Measurements from ENCODE around the gene C22orf31.
A peak's percentile ranks its signal among the peaks of the same experiment; 100 is the strongest.
"Not testable (repeated sequence)": the region's sequence is repeated elsewhere in the genome, so short reads cannot be mapped to it uniquely, and the experiment has no call there.

C22orf31 gene

DNA sequence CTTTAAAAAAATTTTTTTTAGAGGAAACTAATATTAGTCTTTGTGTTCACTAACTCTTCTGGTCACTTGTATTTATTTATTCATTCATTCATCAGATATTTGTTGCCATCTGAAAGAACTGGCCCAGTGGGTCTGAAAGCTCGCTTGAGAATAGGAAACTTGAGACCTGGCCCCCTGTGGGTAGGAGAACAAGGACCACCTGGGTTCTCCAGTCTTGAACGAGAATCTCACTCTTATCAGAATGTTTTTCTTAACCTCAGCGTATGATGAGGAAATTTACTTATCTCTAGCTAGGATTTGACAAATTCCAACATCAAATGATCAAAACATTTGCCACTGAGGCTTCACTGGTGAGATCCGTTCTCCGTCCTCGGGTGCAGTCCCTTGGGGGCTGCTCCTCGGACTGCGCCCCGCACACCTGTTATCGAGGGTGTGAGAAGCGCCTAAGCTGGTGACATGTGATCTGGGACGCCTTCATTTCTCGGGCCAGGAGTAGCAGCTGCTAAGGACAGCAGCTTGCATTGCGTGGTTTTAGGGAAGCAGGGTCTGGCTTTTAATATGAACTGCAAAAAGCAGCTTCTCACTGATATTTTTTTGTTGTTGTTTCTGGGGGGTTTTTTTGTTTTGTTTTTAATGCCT lies 6.3 kb downstream of the C22orf31 start:
- no peak for DNase-seq (ENCODE audit: low spot score)

DNA sequence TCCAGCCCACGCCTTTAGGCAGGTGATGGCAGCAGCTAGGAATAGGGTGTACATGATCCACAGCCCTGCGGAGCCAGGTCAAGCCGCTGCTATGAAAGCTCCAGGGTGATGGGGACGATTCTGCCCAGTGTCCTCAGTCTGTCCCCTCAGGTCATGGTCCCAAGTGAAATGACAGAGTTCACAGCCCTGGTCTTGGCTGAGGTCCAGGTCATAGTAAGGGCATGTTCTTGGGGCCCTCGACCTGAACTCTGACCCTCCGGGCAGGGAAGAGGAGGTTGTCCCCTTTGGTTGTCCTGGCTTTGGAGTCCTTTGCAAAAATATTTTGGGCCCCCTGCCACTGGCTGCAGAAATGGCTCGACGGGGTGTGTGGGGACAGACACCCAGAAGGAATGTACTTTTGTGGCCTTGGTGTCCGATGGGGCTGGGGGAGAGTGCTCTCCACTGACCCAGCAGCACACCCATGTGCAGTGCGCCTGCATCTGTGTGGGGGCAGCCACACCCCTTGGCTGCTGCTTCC lies 7.3 kb downstream of the C22orf31 start:
- no peak for DNase-seq (ENCODE audit: low spot score)

DNA sequence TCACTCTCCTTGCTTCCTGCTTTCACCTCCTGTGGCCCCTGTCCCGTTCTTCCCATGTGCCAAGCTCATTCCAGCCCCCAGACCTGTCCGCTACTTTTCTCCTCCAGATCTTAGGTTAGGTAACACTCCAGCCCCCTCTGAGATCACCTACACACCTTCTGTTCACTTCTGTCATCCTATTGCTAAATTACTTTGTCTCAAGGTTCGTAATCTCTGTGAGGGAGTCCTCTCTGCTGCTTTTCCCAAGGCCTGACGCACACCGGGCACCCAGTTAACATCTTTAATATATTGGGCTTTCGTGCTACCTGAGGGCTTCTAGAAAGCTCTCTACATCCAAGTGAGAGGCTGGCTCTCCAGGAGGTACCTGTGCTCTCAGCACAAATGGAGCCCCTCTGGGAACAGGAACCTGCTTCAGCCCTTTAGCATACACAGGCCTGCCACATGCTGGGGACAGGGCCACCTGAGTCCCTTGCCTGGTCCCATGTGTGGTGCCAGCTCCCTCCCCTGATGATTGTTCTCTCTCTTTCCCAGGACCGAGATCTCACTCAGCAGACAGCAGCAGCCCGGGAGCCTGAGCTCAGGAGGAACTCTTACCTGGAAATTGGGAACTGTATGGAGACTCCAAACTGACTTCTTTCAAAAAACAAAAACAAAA lies 8.5 kb downstream of the C22orf31 start:
- no peak for DNase-seq (ENCODE audit: low spot score)

DNA sequence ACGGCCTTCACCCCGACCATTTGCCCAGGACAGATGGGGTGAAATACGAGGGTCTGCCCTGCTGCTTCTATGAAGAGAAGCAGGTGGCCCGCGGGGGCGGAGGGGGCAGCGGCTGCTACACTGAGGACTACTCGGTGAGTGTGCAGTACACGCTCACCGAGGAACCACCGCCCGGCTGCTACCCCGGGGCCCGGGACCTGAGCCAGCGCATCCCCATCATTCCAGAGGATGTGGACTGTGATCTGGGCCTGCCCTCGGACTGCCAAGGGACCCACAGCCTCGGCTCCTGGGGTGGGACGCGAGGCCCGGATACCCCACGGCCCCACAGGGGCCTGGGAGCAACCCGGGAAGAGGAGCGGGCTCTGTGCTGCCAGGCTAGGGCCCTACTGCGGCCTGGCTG lies 11.2 kb downstream of the C22orf31 start:
- DNase-seq (ENCODE audit: low spot score), result no peak

DNA sequence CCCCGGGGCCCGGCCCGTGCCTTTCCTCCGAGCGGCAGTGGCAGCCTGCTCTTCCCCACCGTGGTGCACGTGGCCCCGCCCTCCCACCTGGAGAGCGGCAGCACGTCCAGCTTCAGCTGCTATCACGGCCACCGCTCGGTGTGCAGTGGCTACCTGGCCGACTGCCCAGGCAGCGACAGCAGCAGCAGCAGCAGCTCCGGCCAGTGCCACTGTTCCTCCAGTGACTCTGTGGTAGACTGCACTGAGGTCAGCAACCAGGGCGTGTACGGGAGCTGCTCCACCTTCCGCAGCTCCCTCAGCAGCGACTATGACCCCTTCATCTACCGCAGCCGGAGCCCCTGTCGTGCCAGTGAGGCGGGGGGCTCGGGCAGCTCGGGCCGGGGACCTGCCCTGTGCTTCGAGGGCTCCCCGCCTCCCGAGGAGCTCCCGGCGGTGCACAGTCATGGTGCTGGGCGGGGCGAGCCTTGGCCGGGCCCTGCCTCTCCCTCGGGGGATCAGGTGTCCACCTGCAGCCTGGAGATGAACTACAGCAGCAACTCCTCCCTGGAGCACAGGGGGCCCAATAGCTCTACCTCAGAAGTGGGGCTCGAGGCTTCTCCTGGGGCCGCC lies 11.9 kb downstream of the C22orf31 start:
- DNase-seq (ENCODE audit: low spot score), result no peak

DNA sequence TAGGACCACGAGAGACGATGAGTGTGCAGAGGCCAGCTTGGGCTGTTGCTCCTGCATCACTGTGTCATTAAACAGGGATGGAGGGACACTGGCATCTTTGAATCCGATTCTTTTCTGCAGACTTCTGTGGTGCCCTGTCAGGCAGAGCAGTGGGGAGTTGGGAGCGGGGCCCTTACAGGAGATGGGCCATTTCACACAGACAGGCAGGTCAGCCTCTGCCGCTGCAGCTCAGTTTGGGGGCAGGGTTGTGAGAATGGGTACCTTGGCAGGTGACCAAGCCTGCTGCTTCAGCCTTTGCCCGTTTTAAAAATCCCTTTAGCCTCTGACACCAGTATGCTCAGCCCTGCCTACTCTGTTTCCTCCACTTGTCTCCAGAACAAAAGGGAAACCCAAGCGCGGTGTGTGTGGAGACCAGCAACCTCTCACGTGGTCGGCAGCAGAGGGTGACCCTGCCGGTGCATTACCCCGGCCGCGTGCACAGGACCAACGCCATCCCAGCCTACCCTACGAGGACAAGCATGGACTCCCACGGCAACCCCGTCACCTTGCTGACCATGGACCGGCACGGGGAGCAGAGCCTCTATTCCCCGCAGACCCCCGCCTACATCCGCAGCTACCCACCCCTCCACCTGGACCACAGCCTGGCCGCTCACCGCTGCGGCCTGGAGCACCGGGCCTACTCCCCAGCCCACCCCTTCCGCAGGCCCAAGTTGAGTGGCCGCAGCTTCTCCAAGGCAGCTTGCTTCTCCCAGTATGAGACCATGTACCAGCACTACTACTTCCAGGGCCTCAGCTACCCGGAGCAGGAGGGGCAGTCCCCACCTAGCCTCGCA lies 12.6 kb downstream of the C22orf31 start:
- DNase-seq (ENCODE audit: low spot score), result no peak

DNA sequence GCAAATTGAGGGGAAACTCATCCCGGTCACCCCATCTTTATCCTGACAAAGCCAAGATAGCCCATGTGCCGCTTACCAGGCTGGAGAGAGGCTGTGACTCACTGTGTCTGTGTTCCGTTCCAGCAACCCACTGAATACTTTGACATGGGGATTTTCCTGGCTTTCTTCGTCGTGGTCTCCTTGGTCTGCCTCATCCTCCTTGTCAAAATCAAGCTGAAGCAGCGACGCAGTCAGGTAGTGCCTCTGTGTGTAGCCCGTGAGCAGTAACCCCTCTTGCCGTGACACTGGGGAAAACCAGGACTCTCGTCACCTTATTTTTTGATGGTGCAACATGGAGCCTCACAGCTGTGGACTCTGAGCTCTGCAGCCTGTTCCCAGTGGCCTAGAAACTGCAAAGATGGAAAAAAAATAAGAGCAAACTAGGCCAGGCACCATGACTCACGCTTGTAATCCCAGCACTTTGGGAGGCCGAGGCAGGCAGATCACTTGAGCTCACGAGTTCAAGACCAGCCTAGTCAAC lies 16.9 kb downstream of the C22orf31 start:
- DNase-seq (ENCODE audit: low spot score), result peak; percentile 82

DNA sequence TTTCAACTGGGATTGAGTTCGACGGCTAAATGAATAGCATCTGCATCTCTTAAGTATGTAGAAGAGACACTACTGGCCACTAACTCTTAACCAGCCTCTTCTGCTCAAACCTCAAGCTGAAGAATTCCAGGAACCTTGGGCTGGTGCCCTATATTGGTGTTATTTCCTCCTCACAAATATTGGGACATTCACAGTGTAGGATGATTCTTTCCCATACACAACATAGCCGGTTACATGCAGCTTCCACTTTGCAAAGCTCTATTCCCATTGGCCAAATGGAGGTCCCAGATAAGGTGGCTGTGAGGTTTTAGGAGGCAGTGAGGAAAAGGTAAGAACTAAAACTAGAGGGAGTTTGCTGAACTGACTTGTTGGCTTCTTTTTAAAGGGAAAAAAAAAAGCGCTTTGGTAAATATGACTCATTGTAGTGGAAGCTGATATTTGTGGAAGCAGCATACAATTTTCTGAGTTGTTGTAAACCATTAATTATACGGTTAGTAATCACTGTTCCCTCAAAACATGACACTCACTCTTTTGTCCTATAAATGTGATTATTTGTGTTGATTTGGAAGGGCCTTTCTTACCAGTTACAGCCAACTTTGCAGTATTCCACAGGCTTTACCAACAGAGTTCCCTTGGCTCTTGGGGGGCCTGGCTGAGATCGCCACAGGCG lies 17.6 kb downstream of the C22orf31 start:
- DNase-seq (ENCODE audit: low spot score), result peak; percentile 70

DNA sequence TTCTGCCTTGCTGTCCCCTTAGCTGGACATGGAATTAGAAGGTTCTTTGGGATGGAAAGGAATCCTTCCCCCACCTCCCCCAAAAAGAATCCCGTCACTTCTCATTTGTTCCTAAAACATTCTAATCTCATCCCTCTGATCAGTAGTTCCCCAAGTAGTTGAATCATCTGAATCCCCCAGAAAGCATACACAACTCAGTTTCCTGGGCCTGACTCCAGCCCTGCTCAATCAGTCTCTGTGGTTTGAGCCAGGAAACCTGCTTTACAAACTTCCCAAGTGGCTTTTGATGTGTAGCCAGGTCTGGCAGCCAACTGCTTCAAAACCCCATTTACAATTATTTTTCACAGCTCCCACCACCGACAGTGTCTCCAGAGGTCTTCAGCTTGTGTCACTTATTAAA lies 20.2 kb downstream of the C22orf31 start:
- DNase-seq (ENCODE audit: low spot score), result peak; percentile 37

DNA sequence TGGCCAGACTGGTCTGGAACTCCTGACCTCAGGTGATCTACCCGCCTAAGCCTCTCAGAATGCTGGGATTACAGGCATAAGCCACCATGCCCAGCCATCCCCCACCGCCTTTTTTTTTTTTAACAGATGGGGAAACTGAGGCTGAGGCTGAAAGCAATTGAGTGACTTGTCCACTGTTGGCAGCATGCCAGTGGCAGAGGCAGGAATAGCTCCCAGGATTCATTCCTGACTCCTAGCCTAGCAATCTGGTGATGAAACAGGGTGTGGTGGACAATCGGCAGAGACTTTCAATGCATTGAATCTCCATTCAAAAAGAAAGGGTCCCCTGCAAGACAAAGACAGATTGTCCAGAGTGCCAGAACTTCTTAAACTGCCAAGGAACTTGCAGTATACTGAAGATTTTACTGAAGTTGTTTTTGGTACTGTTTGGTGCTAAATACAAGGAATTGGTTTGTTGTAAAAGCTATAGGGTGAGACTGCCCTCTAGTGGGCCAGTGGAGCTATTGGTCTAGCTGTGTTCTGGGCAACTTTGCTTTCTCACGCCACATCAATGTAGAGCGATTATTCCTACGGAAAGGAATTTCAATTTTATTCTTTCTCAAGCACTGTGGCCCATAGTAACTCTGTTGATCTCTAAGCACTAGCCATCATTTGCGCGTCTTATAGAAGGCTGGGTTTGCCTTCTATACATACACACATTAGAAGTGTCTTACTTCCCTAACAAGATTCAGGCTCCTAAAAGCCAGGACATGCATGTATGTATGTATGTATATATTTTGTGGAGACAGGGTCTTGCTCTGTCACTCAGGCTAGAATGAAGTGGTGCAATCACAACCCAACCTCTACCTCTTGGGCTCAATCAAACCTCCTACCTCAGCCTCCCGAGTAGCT lies 21.0 kb downstream of the C22orf31 start:
- DNase-seq (ENCODE audit: low spot score), result peak; percentile 80

DNA sequence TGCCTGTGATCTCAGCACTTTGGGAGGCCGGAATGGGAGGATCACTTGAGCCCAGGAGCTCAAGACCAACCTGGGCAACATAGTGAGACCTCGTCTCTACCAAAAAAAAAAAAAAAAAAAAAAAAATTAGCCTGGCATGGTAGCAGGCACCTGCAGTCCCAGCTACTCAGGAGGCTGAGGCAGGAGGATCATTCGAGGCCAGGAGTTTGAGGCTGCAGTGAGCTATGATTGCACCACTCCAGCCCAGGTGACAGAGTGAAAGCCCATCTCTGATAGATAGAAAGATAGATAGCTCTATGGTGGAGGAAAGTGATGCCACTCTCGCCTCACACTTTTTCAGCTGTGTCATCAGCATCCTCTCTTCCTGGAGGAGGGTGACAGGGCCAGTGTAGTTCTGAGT lies 21.9 kb downstream of the C22orf31 start:
- not testable (repeated sequence) for DNase-seq (ENCODE audit: low spot score)

DNA sequence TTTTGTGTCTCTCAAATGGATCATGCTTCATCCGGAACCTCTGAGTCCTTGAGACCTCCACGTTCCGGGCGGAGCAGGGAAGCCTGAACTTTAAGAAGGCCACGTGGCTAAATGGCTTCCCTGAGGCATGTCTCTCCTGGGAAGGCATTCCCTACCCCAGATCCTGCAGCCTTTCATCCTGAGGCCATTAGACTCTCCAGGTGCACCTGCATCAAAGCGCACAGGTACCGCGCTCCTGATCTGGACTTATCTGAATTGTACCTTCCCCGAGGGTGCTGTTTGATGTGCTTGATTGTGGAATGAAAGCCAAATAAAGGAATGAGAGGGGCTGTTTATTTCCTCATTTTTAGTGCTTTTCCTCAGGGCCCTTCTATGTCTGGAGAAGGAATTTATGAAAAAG lies 22.5 kb downstream of the C22orf31 start:
- DNase-seq (ENCODE audit: low spot score), result no peak

DNA sequence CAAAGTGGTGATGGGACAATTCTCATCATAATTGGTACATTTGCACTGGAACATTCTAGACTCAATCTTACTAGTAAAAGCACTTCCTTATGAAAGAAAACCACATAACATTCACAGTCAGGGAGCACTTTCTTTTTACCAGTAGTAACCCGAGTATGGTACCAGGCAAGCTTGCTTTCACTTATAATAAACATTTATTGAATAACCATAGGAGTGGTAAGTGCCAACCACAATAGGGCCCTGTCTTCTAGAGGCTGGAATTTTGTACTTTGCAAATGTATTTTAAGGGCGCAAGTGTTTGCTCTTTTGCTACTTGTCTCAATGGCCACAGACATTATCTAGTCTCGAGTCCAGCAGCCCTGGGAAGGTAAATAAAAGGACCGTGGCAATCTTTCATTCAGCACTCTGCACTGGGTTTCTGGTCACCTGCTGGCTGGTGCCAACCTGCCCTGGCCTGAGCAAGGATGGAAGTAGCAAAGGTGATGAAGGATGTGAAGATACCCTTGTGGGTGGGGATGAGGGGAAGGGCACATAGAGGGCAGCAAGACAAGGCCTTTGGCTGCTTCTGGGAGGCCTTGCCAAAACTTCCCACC lies 24.2 kb downstream of the C22orf31 start:
- no peak for DNase-seq (ENCODE audit: low spot score)

DNA sequence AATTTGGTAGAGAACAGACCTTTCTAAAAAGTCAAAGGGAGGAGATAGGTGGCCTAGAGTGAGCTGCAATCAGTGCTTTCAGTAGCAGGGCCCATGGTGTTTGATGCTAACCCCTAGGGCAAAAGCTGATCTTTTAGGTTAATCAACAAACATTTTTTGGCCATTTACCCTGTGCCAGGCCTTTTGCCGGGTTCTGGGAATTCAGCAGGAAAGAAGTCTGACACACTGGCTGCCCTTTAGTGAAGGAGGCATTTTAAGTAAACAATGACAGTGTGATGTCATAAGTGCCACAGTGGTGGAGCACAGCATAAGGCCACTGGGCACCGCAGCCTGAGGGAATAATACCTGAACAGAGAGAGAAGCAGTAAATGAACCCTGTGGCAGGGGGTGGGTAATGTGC lies 29.0 kb downstream of the C22orf31 start:
- DNase-seq (ENCODE audit: low spot score), result no peak

DNA sequence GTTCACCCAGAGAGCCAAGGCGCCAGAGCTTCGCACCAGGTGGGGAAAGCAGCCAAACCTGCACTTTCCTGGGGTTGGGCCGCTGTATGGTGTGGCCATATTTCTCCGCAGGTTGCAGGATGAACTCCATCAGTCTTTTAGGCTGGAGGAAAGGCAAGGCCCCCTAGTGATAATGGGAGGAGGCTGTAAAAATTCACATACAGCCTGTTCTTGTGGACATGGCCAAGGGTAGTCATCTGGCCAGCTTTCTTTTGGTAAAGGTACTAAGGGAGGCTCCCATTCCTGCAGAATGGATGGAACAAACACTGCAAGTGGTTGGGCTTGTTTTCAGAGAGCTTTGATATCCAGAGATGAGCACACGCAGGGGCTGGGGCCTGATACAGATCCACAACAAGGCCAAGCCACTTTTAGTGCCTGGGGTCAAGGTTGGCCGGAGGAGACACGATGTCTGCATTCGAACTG lies 29.6 kb downstream of the C22orf31 start:
- no peak for DNase-seq (ENCODE audit: low spot score)

DNA sequence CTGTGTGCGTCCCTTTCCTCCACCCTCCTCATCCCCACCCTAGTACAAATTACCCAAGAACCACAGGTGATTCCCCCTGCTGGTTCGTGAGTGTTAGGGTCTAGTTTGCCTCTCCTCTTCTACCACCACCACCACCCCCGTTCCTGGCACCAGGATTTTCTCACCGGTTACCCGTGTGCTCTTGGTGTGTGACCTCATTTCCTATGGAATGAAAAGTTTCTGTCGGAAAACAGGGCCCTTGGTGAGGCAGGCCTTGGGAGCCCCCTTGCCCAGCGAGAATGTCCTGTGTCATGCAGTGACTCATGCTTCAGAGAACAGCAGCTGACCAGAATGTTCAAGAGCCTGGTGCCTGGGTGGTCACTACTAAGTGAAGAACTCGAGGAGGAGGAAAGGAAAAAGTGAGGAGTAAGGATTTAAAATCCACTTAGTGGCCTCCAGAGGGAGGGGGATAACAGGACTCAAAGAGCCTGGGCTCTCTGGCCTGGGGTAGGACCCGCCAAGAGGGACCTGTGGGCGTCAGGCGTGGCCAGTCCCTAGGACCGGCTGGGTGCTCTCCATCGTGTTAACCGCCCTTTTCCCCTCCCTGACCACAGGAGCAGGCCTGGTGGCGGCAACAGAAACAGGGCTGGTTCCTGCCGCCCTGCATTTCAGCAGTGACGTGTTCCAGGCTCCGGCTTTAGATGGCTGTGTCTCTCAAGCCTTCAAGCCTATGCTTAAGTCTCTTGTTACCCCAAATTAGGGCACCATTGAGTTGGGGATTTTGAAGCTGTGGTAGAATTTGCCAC lies 30.2 kb downstream of the C22orf31 start:
- peak; percentile 82 for DNase-seq (ENCODE audit: low spot score)

DNA sequence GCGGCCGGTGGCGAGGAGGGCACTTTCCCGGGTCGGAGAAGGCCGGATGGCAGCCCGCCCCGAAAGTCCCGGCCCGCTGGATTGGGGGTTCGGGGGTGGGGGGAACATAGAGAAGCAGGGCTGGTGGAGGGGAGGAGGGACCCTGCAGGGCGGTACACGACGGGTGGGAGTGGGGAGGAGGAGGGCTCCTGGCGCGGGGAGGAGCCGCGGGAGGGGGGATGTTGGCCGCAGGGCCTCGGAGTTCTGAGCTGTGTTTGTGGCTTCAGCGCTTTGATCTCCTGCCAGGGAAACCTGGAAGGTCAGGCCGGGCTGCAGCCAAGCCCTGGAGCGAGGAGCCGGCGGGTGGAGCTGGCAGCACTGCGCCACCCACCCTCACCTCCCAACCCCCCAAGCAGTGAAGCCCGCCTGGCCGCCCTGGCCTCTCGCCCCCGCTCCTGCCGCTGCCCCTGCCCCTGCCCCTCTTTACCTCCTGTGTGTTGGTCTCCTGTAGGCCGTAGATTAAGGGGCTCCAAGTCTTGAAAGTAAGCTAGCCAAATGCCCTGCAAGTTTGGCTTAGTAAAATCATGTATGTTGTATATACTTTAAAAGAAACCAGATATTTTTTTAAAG lies 30.9 kb downstream of the C22orf31 start:
- peak; percentile 65 for DNase-seq (ENCODE audit: low spot score)

DNA sequence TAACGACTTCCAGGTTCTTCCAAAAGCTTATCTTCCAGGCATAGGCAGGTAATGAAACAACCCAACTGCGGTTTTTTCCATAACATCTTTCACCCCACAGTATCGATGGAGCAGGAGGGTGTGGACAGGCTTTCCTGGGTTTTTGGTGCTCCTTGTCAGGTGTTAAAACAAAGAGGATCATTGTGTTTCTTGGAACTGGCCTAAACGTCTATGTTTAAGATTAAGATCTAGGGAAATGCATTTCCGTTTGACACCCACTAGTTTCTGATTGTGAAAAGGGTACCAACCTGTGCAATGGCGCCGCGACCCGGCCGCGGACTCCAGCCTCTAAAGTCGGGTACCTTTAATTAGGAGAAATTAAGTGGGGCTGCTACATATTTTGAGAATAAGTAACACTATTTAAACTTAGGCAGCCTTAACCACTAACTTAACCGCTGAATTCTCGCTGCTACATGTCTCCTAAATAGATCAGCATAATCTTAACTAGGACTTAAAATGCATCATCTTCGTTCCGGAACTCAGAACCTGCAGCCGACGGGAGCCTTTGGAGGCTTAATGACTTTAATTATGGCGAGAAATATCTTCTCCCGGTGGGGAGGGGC lies 31.5 kb downstream of the C22orf31 start:
- DNase-seq (ENCODE audit: low spot score), result peak; percentile 28

Measured in GM03348 (cell line).